IPS DF 4.7 (cell line): ENCODE results near the gene PRSS57.

Experiments used
- DNase-seq: peaks from one replicate; pipeline ENCODE4 v3.0.0-alpha.2; 2013; ENCODE audit warnings: low spot score; ENCODE audit errors: extremely low read depth

Gene PRSS57

DNA sequence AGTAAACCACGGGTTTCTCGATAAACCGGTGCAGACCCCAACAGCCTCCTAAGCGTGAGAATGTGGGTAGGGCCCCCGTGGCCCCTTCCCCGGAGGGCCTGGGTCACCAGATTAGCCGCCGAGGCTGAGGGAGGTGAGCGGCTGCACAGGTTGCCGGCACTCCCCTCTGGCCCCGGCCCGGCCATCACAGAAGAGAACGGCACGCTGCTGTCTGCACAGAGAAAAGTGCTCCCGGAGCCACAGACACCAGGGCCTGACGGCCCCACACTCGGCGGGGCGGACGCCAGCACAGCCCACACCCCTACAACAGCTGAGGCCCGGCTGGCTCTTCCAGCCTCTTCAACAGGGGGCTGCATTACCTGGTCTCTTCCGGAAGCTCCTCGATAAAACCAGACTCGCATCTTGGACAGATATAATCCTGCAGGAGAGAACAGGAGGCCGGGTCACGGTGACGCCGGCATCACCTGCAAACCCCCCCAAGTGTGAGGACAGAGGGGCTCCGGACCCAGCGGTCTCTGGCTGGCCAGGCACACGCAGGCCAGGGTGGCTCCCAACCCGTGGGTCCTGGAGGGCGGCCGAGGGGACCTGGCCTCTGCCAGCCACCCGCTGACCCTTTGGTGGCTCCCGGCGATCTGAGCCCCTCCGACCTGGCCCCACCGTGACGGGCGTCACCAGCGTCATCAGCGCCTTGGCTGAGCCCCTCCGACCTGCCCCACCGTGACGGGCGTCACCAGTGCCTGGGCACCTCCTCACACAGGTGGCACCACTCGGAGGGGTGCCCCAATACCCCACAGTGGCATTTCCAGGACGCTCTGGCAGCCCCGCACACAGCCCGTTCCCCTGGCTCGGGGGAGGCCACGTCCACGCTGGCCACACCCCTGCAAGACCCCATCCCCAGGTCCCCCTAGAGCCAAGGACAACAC lies 42.5 kb downstream of the PRSS57 start:
- no peak for DNase-seq

GRCh38 chr19:651991-652390 lies 43.3 kb downstream of the PRSS57 start:
- no peak for DNase-seq

DNA sequence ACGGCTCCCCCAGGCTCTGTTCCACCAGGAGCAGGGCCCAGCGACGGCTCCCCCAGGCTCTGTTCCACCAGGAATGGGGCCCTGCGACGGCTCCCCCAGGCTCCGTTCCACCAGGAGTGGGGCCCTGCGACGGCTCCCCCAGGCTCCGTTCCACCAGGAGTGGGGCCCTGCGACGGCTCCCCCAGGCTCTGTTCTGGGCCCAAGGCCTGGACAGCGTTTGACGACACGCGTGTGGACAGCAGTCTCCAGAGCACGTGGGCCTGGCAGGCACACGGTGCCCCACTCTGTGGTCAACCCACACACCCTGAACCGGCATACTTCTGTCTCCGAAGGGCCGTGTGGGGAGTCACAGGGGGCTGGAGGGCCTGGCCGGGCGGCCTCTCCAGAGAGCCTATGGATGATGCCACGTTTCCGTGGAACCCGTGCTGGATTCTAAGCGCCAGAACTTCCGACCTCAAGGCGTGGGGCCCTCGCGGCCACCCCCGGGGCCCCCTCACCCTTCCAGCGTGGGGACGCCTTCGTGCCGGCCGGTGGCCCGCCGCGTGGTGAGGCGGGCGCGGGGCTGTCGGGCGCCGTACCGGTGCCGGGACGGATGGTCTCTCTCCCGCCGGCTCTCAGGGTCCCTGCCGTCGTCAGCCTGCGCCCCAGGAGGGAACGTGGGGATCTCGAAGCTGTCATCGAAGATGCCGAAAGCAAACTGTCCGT lies 44.0 kb downstream of the PRSS57 start:
- DNase-seq = no peak

- DNase-seq = no peak
Measured at GRCh38 chr19:650121-650520, 45.1 kb downstream of the PRSS57 start.

DNA sequence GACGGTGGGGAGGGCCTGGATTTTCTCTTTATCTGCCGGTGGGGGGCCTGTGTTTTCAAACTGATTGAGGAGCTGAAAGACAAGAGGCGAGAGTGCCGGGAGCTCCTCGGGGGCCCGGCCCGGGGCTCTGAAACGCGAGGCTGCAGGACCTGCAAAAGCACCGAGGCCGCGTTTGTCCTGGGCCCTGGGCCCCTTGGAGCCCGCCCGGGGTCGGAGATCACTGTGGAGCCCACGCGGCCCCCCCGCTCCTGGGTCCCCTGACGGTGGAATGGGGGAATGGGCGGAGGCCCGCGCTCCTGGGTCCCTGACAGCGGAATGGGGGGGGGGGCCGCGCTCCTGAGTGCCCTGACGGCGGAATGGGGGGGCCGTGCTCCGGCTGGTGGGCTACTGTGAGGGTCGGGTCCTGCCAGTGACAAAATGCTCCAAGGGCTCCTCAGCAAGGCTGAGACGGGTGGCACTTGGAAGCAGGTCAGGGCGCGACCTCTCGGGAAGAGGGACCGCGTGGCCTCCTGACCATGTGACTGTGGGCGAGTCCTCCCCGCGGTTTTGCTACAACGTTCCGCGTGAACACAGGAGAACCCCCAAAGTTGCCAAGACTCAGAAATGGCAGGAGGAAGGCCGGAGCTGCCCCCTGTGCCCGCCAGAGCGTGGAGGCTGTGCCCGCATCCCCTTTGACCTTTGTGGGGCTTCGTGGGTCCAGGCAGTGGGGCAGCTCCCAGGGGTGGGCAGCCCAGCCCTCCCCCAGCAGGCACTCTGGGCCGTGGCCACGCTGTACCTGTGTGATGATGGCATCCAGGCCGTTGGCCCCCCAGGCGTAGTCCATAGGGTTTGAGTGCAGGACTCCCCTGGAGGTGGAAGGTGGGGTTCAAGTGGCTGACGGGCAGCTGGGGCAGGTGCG lies 46.1 kb downstream of the PRSS57 start:
- DNase-seq = no peak

DNA sequence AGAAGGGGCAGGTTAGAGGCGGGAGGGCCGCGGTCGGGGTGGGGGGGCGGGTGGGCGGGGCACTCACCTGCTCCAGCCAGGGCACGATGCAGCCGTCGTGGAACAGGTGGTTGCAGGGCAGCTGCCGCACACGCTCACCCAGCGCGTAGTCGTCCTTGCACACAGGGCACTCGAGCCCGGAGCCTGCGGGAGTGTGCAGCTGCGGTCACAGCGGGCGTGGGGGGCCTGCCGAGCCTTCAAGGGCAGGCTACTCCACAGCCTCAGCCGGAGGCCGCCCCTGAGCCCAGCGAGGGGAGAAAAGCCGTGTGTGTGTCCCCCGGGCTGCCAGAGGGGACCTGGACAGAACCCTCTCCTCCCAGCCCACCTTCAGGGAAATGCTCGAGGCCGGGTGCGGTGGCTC lies 46.9 kb downstream of the PRSS57 start:
- no peak for DNase-seq

DNA sequence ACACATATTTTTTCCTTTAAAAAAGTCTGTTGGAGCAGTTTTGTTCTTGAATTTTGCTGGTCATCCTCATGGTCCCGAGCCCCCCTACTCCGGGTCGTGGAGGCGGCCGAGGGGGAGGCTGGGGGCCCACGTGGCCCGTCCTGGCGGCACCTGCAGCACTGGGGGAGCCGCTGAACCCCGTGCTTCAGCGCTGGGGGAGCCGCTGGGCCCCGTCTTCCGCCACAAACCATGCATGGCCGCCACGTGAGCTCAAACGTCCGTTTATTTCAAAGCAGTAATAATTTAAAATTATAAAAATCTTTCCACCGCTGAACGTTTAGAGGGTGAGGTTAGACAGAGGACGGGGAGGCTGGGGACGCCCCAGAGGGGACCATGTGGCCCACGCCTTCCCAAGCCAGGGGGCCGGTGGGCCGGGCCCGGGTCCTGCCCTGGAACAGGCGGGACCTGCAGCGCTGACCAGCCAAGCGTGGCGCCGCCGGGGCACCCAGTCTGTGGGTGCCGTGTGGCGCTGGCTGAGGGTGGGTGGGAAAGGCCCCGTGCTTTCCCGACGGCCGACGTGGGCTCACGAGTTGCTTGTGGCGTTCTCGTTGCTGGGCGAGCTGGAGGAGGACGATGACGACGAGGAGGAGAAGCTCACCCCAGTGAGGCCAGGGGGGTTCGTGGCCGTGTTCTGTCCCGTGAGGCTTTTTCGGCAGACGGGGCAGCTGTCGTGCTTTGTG lies 47.5 kb downstream of the PRSS57 start:
- DNase-seq = no peak

DNA sequence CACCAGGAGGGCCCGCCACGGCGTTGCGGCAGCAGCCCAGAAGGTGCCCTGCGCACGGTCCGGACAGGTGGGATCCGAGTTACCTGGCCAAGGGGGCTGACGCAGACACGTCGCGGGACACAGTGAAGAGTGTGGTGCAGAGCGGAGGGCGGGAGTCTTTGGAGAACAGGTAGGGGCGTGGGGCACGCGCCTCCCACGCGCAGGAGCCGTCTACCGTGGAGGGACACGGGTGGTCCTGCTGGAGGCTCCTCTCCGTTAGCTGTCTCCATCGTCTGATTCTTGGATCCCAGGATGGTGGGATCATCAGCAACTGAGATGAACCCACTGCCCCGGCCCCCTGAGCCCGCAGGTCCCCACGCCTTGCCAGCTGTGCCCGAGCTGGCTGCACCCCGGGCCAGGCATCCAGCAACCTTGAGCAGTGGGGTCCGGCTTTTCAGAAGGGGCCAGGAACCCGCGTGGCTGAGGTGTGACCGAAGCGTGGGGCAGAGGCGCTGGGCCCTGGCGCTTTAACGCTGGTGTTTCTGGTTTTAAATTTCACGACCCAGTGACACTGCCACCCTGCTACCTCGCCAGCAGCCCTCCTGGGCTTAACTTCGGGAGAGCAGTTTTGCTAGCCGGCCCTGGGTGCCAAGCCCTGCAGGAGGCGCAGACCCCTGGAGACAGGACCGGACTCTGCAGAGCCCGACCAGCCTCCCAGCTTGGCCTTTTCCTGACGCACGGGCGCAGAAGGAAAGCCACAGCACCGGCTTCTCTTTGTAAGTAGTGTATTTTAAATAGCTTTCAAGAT lies 48.3 kb downstream of the PRSS57 start:
- DNase-seq = no peak

DNA sequence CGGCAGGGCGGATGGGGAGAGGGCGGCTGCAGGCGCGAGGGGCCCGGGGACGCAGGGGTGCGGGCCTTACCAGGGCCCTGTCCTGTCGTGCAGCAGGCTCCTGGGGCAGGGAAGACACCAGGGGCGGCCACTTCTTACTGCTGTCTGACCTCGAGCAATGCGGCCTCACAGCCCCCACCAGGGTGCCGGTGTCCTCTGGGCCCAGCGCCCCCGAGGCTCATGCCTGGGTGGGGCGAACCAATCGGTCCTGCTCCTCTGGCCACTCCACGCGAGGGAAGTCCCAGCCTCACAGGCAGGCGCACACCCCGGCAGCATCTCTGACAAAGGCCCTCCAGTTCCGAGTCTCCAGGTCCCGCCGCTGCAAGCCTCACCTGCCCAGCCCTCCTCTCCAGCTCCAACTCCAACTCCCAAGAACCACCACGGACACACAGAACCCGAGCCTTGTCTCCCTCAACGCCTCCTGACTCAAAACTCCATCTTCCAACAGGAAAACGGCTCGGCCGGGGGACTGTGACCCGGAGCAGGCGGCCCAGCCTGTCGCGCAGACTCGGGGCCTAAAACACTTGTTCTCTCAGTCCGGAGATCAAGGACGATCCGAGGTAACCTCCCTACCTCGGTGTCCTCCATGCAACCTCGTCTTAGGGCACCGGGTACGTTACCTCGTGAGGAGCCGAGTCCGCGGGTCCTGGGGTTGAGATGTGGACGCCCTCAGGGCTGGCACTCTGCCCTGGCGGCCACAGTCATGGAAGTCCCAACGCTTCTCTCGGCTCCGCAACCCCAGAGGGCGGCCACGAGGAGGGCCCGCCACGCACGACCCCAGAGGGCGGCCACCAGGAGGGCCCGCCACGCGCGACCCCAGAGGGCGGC lies 49.1 kb downstream of the PRSS57 start:
- no peak for DNase-seq

DNA sequence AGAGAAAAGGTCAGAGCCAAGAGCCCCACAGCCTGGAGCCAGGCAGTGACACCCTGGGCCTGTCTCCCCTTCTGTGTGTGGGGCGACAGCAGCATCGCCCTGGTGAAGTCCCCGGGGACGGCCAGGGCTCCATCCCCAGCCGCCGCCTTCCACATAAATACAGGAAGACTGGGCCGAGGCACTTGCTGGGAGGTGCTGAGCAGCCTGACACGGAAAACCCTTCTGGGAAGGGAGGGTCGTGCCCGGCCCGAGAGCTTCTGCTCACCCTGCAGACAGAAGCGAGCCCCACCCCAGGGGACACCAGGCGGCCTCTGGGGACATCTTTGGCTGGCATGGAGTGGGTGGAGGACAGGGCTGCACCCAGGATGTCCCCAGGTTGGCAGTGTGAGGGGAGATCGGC lies 50.5 kb downstream of the PRSS57 start:
- DNase-seq = no peak

DNA sequence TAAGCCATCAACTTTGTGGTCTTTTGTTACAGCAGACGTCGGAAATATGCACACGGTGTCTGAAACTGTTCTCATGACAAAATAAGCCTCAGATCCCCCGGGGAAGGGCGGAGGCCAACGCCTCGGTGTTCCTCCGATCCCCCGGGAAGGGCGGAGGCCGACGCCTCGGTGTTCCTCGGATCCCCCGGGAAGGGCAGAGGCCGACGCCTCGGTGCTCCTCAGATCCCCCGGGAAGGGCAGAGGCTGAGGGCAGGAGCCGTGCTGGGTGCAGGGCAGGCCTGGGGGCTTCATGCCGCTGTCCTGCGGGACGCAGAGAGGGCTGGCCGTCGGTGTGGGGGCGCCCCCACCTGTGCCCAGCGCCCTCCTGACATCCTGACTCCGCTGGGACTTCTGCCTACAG lies 50.9 kb downstream of the PRSS57 start:
- DNase-seq = no peak

- DNase-seq = no peak
Measured at GRCh38 chr19:643736-644135, 51.5 kb downstream of the PRSS57 start.

DNA sequence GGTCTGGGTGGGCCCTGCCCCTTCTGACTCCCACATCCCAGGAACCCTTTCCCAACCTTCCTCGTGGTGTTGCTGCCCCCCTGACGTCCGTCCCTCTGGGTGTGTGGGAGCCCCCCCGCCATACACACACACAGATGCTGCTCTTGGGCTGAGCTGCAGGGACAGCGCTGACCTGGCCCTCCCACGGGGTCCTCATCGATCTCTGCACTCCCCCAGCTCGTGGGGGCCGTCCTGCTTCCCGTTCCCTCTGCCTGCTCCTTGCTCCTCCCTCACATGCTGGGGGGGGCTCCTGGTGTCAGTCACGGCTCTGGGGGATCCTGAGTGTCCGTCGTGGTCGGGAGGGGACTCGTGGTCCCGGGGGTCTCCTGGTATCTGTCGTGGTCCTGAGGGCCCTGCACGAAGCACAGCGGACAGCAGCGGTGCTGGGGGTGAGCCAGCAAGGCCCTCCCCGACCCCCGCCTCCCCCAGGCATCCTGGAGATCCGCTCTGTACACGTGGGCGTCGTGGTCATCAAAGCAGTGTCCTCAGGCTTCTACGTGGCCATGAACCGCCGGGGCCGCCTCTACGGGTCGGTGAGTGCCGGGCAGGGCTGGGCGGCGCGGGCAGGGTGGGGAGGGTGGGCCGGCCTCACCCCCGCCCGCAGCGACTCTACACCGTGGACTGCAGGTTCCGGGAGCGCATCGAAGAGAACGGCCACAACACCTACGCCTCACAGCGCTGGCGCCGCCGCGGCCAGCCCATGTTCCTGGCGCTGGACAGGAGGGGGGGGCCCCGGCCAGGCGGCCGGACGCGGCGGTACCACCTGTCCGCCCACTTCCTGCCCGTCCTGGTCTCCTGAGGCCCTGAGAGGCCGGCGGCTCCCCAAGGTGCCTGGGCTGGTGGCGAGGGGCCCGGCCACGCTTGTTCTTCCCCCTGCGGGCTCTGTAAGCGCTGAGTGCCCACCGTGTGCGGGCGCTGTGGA lies 52.2 kb downstream of the PRSS57 start:
- DNase-seq = no peak

GRCh38 chr19:641702-642101 lies 53.5 kb downstream of the PRSS57 start:
- no peak for DNase-seq

- DNase-seq = no peak
Measured at GRCh38 chr19:640606-641189, 54.6 kb downstream of the PRSS57 start.

DNA sequence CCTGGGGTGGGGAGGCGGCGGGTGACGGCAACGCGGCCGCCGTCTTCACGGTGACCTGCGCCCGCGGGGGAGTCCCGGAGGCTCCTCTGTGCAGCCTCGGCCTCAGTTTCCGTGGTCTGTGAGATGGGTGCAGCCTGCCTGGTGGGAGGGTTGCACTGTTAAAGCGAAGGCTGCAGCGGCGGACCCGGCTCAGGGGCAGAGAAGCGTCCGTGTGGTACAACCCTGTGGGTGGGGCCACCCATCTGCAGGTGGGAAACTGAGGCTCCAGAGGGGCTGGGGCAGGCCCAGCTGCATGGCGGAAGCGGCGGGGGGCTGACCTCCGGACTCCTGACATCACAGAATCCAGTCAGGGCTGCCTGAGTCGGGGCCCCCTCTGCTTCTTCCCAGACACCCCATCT lies 55.1 kb downstream of the PRSS57 start:
- no peak for DNase-seq

DNA sequence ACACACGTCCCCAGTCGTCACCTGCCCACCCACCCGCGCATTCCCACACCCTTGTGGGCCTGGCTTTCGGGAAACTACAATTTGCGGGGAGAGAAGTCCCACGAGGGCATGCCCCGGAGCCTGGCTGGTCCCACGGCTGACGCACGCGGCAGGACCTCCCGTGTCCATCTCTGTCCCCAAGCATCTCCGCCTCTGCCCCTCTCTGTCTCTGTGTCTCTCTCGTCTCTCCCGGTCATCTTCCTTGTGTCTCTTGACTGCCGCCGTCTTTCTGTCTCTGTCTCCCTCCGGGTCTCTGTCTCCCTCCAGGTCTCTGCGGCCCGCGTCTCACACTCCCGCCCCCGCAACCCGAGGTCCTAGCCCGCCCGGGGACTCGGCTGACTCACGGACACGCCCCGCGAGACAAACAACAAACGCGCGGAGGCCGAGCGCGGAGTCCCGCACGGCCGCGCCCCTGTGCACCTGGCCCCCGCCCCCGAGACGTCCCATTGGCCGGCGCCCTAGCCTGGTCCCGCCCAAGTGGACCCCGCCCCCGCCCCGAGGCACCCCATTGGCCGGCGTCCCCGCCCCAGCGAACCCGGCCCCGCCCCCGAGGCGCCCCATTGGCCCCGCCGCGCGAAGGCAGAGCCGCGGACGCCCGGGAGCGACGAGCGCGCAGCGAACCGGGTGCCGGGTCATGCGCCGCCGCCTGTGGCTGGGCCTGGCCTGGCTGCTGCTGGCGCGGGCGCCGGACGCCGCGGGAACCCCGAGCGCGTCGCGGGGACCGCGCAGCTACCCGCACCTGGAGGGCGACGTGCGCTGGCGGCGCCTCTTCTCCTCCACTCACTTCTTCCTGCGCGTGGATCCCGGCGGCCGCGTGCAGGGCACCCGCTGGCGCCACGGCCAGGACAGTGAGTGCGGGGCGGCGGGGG lies 55.7 kb downstream of the PRSS57 start, which contains the start of gene FGF22:
Gene FGF22, plus strand, starts transcription at position 627 of the 908 bp plus-strand sequence. Its CDS starts 47 bp downstream, at position 674.
- DNase-seq = no peak
